Measurements from ENCODE around the gene SLC2A9. TPM values are rescaled to one million over a fixed set of nuclear protein-coding genes. Genes with fewer than 3 reads are reported as not detected.

Gene SLC2A9
- total RNA-seq, 2 donors from 2014 or later, result 10.3 to 12.4 TPM

GRCh38 chr4:9944431-9945425 is 76.6 kb downstream of the SLC2A9 start:
- intact Hi-C loops (cut with DNase I), result no loop called here
- ATAC-seq (no peak), DNase-seq (no peak)

GRCh38 chr4:9943761-9944160 is 77.5 kb downstream of the SLC2A9 start:
- ATAC-seq, result no peak
- no peak for DNase-seq
- intact Hi-C loops (cut with DNase I), result no loop called here

- intact Hi-C loops (cut with DNase I), result no loop called here
- DNase-seq (no peak), ATAC-seq (no peak)
Measured at GRCh38 chr4:9942921-9943600, 78.2 kb downstream of the SLC2A9 start.

GRCh38 chr4:9942139-9942538 is 79.2 kb downstream of the SLC2A9 start:
- intact Hi-C loops (cut with DNase I), result no loop called here
- no peak for DNase-seq
- ATAC-seq, result no peak

GRCh38 chr4:9940041-9940440 is 81.3 kb downstream of the SLC2A9 start:
- no peak for ATAC-seq
- intact Hi-C loops (cut with DNase I), result no loop called here
- no peak for DNase-seq

- DNase-seq (no peak), ATAC-seq (no peak)
- intact Hi-C loops (cut with DNase I), result no loop called here
Measured at GRCh38 chr4:9938933-9939332, 82.4 kb downstream of the SLC2A9 start.

GRCh38 chr4:9937078-9937477 is 84.2 kb downstream of the SLC2A9 start:
- intact Hi-C loops (cut with DNase I), result no loop called here
- ATAC-seq, result no peak
- no peak for DNase-seq

GRCh38 chr4:9936129-9936644 is 85.1 kb downstream of the SLC2A9 start:
- ATAC-seq (no peak), DNase-seq (no peak)
- intact Hi-C loops (cut with DNase I), result no loop called here

GRCh38 chr4:9933956-9934355 is 87.3 kb downstream of the SLC2A9 start:
- intact Hi-C loops (cut with DNase I), result no loop called here
- DNase-seq (no peak), ATAC-seq (no peak)

GRCh38 chr4:9933184-9933583 is 88.1 kb downstream of the SLC2A9 start:
- ATAC-seq, result peak in 1 of 2 donors; percentile 56
- intact Hi-C loops (cut with DNase I), result no loop called here
- no peak for DNase-seq

GRCh38 chr4:9932771-9933170 is 88.5 kb downstream of the SLC2A9 start:
- ATAC-seq, result no peak
- intact Hi-C loops (cut with DNase I), result no loop called here
- DNase-seq, result no peak

GRCh38 chr4:9931146-9931545 is 90.2 kb downstream of the SLC2A9 start:
- no peak for DNase-seq
- peak in 1 of 2 donors; percentile 53 for ATAC-seq
- intact Hi-C loops (cut with DNase I), result no loop called here

- intact Hi-C loops (cut with DNase I), result no loop called here
- no peak for ATAC-seq
Measured at GRCh38 chr4:9929111-9929510, 92.2 kb downstream of the SLC2A9 start.

GRCh38 chr4:9927341-9928007 is 93.8 kb downstream of the SLC2A9 start:
- DNase-seq (no peak), ATAC-seq (peak in 1 of 2 donors; percentile 10)
- intact Hi-C loops (cut with DNase I), result no loop called here

More at GRCh38 chr4:9929111-9929510, 92.2 kb downstream of the SLC2A9 start:
- no peak for DNase-seq

- intact Hi-C loops (cut with DNase I), result no loop called here
- DNase-seq (no peak), ATAC-seq (no peak)
Measured at GRCh38 chr4:9926586-9926985, 94.7 kb downstream of the SLC2A9 start.

GRCh38 chr4:9925750-9926439 is 95.4 kb downstream of the SLC2A9 start:
- intact Hi-C loops (cut with DNase I), result no loop called here
- DNase-seq (no peak), ATAC-seq (no peak)

GRCh38 chr4:9924750-9925149 is 96.5 kb downstream of the SLC2A9 start:
- intact Hi-C loops (cut with DNase I), result no loop called here
- ATAC-seq (peak in 1 of 2 donors; percentile 57), DNase-seq (no peak)

- DNase-seq (no peak), ATAC-seq (no peak)
- intact Hi-C loops (cut with DNase I), result no loop called here
Measured at GRCh38 chr4:9923195-9923812, 98.0 kb downstream of the SLC2A9 start.

GRCh38 chr4:9921326-9921725 is 100.0 kb downstream of the SLC2A9 start:
- no peak for DNase-seq
- no peak for ATAC-seq
- intact Hi-C loops (cut with DNase I), result no loop called here

Measured in left cardiac atrium (tissue), 4 donors.